ENCODE measurements around the gene ZFYVE21.
A peak's percentile ranks its signal among the peaks of the same experiment; 100 is the strongest.

ZFYVE21 gene

GRCh38 chr14:103692871-103693270, 22.7 kb upstream of the ZFYVE21 start:
- no peak for DNase-seq

DNA sequence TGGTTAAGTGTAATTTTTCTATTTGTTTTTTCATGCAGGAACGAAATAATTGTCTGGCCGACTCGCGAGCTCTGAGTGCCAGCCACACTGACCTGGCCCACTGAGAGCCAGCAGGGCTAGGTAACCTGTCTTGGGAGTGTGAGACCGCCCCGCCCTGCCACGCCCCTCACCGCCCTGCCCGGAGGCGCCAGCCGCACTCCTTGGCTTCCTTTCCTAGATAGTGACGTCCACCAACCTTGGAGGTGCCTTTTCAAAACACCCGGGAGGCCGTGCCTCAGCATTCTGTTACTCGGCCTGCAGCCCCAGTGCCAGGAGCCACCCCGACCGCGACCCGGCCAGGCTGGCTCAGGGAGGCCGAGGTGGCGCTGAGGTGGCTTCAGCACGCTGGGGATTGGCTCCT, 22.1 kb upstream of the ZFYVE21 start:
- no peak for DNase-seq

DNA sequence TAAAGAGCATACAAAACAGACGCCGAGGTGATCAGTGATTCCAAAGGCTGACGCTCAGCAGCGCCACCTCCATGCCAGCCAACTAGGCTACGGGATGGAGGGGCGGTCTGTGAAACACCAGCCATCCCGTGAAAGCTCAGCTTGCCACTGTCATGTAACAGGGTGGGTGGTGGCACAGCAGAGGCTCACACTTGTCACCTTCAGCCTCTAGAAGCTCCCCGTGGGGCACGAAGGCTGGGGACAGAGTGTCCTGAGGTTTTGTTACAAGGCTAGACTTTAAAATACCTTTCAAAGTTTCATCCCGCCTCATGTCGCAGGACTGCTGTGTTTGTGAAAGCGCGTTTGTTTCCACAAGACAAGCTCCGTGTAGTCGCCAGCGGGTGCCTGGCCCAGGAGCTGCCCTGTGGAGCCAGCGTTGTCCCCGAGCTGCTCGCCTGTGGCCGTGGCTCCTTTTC, 21.0 kb upstream of the ZFYVE21 start:
- DNase-seq: no peak

- no peak for DNase-seq
Measured at GRCh38 chr14:103695296-103696069, 20.1 kb upstream of the ZFYVE21 start.

GRCh38 chr14:103696070-103696402, 19.6 kb upstream of the ZFYVE21 start:
- DNase-seq: peak in 1 of 3 experiments; percentile 57

DNA sequence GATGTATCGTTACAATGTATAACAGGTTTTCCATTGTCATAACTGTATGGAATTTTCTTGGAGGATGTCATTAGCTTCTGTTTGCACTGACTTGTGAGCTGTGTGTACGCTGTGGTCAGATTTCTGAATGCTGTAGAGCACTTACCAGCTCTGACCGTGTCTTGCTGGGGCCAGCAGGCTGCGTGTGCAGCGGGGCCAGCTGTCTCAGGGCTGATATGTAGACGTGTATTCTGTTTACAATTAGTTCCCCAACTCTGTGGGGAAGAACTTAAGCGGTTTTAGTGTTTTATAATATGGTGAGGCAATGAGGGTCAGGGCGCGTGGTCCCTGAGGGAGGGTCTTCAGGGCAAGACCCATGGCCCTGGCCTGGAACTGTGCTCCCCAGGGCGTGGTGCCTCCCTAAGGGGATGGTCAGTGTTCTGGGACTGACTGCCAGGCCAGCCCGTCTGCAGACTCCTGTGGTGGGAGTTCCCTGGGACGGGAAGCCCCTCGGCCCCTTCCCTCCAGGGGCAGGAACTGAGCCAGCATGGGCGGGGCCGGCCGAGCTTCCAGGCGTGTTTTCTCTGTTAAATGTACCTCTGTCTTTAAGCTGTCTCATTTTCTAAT, 19.0 kb upstream of the ZFYVE21 start:
- peak in 2 of 3 experiments; percentile 30 to 57 for DNase-seq

DNA sequence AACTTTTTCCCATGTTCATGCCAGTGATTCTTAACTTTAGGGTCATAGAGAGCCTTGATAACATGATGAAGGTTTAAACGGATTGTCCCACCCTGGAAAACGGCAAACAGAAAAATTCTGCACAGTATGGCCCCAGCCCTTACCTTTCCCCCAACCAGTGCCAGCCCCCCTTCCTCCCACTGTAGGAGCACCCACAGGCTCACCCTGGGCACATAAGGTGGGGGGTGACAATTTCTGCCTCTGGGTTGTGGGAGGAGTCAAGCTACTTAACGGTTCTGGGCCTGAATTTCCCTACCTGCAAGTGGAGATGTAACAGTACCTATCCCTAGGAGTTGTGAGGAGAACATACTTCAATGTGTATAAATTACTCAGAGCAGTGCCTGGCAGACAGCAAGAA, 18.4 kb upstream of the ZFYVE21 start:
- no peak for DNase-seq

- DNase-seq: no peak
Measured at GRCh38 chr14:103697603-103698379, 17.8 kb upstream of the ZFYVE21 start.

DNA sequence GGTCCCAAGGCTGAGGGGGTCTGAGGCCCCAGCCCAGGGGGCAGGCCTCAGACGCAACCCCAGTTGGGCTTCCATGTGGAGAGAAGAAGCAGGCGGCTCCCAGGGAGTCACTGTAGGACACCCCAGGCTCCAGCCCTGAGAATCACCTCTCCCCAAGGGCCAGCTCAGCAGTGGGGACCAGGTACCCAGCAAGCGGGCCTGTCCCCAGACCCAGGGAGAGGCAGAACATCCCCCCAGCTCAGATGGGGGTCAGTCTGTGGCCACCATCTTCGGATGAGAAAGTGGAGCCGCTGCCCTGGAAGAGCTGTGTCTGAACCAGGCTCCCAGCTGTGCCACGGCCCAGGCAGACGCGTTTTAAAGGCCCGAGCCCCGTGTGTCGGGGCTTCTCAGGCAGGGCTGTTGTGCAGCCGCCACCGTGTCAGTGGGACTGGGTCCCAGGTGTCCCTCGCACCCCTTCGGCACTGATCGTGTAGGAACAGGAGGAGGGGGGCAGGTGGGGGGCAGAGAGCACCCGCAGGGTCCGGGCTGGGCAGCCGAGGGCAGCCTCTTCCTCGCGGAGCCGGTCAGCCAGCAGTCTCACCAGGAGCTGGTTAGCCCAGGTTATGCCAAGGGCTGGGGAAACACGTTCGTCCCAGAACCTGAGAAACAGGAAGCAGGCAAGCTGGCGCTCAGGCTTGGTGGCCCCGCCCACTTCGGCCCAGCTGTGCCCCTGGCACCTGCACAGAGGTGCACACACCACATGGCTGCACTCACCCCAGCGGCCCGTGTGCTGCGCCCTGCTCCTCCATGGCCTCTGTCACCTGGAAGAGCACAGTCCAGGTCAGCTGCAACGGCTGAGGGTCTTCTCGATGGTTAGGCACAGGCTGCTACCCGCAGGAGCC, 17.0 kb upstream of the ZFYVE21 start:
- DNase-seq: peak in 1 of 3 experiments; percentile 39

- DNase-seq: no peak
Measured at GRCh38 chr14:103699261-103699661, 16.3 kb upstream of the ZFYVE21 start.

- no peak for DNase-seq
Measured at GRCh38 chr14:103699901-103700752, 15.5 kb upstream of the ZFYVE21 start.

DNA sequence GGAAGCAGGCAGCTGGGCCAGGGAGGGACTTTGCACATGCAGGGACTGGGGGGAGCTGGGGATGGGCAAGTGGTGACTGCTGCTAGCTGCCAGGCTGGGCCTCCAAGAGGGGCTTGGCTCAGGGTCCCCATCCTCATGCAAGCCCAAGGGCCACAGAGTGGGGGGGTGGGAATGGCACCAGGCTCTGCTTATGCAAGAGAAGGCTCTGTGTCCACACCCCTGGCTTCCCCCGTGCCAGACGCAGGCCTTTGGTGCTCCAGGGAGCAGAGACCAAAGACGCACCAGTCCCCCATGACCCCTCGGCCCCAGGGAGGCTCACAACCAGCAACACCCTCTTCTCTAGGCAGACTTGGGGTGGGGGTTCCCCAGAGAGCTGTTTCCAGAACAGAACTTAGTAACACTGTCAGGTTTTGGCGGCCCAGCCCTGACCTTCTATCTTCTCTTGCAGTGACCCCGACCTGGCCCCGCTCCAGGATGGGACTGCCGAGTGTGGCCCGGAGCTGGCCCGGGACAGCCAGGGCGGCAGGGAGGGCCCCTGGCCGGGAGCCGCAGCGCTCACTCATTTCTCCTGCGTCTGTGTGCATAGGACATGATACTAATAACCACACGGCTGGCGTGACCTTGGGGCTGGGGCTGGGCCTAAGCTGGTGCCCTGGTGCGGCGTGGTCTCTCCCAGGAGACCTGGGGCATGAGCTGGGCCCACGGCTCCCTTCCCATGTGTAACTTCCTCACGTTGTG, 14.7 kb upstream of the ZFYVE21 start:
- DNase-seq: no peak

- DNase-seq: no peak
Measured at GRCh38 chr14:103702095-103702494, 13.5 kb upstream of the ZFYVE21 start.

DNA sequence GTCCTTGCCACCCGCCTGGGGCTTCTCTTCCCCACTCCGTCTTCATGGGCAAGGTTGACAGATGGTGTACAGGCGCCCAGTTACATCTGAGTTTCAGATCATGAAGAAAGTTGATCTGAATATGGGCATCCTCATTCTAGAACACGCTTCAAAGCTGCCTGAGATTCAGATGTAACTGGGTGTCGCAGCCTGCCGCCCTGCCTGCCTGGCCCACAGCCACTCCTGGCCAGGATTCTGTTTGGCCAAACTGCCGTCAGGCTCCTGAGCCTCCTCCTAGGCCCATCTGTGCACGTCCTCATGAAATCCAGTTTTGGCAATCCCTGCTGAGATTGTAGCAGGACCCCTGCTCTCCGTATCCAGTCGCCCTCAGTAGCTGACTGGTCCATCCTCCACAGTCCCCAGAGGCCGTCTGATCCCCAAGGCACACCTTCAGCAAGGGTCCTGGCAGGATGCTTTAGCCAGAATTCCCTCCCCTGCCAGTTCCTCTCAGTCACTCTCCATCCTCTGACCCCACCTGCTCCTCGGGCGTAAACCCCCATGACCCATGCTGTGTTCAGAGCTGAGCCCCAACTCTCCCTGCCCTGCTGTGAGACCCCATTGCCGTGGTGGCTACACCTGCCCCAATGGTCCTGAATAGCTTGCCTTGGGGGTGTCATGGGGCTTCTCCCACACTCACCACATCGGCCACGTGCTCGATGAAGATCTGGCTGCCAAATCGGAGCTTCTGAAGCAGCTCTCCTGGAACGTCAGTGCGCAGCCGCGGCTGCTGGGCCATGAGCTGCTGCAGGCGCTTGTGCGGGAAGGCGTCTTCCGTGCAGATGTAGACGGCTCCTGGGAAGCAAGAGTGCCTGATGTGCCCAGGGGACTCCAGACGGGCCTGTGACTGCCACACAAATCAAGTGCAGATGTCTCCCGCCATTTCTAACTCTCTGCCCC, 12.8 kb upstream of the ZFYVE21 start:
- DNase-seq: no peak

- DNase-seq: no peak
Measured at GRCh38 chr14:103703433-103704385, 11.9 kb upstream of the ZFYVE21 start.

DNA sequence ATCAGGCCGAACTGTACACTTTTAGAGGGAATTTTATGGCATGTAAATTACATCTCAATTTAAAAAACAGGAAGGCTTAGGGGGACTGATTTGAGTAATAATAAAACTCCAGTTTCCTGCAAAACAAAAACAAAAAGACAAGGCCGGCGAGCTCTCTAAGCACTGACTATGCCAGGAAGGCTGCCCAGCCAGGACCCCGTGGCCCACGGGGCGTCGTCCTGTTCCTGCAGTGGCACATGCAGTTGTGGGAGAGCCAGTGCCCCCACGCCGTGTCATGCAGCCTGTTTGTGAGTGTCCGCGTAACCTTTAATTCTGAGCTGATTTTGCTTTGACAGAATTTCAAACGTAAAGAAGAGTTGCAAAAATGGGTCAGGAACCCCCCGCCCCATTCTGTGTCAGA, 10.9 kb upstream of the ZFYVE21 start:
- DNase-seq: no peak

DNA sequence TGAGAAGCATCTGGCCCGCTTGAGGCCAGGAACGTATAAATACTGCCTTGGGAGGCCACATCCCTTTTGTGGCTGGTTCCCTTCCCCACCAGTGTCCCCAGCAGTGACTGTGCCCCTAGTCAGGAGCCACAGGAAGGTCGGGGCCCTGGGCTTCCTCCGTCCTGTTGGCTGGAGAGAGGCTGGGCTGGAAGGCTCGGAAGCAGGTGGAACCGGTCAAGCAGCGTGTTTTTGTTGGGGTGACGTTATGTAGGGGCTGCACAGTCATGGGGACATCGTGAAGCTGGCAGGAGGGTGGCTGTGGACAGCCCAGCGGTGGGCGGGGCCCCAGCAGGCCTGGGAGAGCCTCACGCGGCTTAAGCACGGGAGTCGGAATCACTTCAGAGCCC, 10.5 kb upstream of the ZFYVE21 start:
- DNase-seq: no peak

GRCh38 chr14:103705504-103706284, 9.9 kb upstream of the ZFYVE21 start:
- DNase-seq: no peak

Measured in NCI-H1417 (cell line).